NCI-H345 treated with DMSO at 0.1 percent for 48 hours (cell line): Measurements from ENCODE around the gene STRAP.
"Not testable (repeated sequence)": the region's sequence is repeated elsewhere in the genome, so short reads cannot be mapped to it uniquely, and the experiment has no call there.

Experiments used
- DNase-seq: peaks from one replicate; lab custom pipeline; 2025; ENCODE audit not compliant: unreplicated experiment; lab: John Stamatoyannopoulos, UW

STRAP gene

DNA sequence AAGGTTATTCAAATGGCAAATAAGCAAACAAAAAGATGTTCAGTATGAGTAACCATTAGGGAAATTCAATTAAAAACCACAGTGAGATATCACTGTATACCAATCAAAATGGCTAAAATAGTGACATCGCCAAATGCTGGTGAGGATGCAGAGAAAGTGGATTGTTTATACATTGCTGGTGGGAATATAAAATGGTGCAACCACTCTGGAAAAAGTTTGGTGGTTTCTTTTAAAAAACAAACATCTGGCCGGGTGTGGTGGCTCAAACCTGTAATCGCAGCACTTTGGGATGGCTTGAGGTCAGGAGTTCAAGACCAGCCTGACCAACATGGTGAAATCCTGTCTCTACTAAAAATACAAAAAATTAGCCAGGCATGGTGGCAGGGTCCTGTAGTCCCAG lies 14.0 kb upstream of the STRAP start:
- DNase-seq: no peak

DNA sequence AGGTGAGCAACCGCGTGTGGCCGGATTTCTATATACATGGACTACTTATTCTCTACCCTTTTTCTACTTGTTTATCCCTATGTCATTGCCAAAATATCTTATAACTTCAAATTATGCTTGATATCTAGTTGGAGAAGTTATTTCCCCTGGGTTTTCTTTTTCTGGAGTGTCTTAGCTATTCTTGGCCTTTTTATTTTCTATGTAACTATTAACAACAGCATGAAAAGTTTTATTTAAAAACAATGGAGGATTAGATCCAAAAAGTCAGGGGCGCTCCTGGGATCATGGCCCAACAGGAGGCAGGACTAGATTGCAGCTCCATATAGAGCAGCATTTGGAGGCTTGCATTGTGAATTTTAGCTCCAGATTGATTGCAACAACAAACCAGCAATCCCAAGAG lies 8.6 kb upstream of the STRAP start:
- no peak for DNase-seq

DNA sequence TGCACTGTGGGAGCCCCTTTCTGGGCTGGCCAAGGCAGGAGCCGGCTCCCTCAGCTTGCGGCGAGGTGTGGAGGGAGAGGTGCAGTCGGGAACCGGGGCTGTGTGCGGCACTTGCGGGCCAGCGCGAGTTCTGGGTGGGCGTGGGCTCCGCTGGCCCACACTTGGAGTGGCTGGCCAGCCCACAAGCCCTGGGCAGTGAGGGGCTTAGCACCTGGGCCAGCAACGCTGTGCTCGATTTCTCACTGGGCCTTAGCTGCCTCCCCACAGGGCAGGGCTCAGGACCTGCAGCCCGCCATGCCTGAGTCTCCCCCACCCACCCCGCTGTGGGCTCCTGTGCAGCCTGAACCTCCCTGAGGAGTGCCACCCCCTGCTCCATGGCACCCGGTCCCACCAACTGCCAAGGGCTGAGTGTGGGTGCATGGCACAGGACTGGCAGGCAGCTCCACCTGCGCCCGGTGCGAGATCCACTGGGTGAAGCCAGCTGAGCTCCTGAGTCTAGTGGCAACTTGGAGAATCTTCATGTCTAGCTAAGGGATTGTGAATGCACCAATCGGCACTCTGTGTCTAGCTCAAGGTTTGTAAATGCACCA lies 7.5 kb upstream of the STRAP start:
- DNase-seq: not testable (repeated sequence)

DNA sequence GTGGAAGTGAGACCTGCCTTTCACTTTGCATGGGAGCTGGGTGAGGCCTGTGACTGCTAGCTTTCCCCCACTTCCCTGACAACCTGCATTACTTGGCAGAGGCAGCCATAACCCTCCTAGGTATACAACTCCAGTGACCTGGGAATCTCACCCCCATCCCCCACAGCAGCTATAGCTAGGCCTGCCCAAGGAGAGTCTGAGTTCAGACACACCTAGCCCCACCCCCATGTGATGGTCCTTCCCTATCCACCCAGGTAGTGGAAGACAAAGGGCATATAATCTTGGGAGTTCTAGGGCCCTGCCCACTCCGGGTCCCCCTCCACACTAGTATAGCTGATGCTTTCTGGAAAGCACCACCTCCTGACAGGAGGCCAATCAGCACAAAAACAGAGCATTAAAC lies 6.3 kb upstream of the STRAP start:
- no peak for DNase-seq

DNA sequence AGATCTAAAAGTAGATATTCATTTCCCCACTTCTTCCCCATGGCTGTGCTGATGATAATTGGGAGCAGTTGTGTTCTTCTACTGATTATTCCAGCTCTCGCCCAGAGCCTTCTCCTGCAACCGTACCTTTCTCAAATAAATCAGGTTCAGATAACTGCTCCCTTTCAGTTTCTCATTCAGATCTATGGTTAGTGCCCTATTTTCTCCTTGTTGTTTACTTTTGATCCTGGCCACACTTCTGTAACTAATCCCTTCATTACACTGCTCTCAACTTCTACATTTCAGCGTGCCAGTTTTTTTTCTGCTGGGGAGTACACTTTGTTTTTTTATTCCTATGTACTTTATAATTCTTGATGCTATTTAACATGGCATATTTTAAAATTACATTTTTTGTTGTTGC lies 2.8 kb upstream of the STRAP start:
- no peak for DNase-seq

DNA sequence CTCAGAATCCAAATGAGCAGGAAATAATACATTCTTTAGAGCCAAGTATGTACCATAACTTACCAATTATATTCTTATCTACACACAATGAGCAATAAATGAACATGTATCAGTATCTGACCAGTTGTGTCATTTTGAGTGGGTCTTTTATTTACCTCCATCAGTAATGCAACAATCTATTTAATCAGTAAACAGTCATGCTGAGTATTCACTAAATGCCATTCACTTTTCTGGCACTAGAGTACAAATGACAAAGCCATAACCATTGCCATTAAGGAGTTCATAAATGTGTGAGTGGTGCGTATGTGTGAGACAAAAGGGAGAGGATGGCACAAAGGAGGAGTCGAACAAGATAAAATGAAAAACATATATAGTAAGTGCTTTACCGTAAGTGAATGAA lies 1.5 kb upstream of the STRAP start:
- peak; percentile 71 for DNase-seq

DNA sequence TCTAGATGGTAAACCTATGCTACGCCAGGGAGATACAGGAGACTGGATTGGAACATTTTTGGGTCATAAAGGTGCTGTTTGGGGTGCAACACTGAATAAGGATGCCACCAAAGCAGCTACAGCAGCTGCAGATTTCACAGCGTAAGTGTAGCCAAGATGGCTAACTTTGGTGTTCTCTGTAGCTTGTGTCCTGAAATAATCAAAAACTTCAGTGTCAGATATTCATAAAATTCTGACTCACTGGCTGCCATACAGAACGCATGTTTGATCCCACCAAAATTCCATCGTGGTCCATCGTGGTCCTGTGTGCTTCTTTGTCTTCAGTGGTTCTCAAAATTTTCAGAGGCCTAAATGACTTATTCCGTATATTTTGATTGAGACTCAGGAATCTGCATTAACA lies 1.3 kb downstream of the STRAP start:
- no peak for DNase-seq

DNA sequence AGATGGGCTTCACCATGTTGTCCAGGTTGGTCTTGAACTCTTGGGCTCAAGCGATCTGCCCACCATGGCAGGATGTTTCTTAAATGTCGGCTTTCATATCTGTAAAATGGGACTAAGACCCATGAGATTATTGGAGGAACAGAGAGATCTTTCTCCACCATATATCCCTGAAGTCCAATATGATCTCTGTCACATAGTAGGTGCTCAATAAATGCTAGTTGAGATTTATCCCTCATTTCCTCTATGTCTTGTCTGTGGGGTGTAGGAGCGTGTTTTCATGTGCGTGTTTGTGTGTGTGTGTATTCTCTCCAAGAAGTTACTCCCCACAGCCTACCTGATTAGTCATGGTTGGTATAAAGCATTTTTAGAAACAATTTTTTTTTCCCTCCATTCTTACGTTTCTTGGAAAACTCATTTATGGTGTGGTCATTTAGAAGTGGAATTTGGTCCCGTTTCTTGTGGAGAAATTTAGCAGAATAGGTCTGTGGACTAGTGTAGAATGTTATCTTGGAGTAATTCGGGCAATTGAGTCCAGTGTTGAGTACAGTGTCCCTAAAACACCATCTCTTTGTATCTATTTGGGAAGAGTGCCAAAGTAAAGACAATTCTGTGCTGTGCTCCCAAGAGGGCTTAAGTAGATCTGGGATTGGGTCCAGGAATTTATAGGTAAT lies 4.3 kb downstream of the STRAP start:
- DNase-seq: peak; percentile 79

DNA sequence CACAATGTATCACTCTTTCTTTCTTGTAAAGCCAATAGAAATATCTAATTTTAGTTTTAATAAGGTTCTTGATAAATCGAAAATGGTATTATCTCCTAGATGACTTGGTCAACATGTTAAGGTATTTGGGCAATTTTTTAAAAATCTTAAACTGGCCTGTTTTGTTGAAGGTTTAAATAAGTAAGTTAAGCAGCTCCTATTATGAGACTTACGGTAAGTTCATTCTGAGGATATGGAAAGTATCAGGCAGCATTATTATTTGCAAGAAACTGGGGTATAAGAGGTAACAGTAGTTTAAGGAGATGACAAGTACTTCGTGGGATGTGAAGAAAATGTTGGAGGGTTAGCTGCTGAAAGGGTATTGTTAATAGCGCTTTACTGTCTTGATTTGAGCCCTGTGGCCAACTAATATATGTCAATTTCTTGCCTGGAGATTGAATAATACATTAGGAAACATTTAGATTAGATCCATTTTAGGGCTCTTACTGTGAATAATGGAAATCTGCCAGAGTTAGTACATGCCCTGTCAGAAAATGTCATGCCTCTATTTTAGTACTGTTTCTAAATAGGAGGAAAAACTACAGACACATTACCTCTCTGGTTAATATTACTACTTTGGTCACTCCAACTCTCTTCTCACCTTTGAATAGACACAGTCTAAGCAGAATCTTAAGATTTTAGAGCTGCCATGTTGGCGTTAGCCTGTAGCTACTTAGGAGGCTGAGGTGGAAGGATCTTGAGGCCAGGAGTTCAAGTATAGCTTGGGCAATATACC lies 5.0 kb downstream of the STRAP start:
- no peak for DNase-seq

DNA sequence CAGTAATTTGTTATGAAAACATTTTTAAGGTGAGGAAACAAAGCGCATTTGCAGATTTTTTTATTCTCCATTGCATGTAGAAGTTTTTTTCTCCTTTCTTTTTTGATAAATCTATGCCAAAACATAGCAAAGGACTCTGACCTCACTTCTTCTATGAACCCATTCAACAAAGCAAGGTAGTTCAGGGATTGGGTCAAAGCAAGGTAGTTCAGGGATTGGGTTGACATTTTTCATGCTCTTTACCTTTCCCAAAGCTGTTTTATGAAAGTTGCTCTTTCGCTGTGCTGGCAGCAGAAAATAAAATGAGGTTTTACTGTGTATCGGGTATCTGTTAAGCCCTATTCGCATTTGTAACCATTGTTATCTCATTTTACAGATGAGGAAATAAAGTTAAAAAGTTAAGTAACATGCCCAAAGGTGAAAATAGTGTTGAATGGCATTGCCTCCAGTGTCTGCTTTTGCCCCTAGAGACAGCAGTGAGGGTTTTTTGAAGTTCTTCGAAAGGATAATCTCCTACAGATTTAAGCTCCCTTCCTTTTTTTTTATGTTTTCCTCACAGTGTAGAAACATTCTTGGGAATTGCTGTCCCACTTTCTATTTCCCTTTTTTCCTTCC lies 10.6 kb downstream of the STRAP start:
- no peak for DNase-seq

DNA sequence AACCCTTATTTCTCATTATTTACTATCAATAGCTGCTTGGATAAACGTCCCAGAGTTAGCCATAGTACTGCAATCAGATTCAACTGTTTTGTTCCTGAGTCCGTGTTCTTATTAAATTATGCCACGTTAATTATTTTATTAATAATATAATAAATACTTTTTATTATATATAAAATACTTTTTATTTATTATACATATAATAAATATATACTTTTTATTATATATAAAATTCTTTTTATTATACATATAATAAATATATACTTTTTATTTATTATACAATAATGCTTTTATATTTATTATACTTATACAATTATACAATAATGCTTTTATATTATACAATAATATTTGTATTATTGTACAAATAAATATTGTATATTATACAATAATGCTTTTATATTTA lies 11.1 kb downstream of the STRAP start:
- no peak for DNase-seq

DNA sequence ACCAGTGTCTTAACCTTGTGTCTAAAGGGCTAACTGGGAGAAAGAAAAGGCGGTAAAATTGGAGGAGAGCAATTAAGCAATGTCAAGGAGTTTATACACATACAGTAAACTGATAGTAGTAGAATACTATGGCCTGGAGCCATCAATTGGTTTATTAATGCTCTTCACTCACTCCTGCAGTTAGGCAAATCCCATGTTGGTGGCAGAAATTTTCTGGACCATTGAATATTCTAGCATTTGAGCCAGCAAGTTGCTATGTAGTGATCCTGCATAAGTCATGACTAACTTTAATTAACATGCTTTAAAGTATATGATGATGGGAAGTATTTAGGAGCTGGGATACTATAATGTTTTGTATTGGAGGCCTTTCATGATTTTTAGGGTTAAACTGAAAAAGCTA lies 14.7 kb downstream of the STRAP start:
- DNase-seq: no peak

DNA sequence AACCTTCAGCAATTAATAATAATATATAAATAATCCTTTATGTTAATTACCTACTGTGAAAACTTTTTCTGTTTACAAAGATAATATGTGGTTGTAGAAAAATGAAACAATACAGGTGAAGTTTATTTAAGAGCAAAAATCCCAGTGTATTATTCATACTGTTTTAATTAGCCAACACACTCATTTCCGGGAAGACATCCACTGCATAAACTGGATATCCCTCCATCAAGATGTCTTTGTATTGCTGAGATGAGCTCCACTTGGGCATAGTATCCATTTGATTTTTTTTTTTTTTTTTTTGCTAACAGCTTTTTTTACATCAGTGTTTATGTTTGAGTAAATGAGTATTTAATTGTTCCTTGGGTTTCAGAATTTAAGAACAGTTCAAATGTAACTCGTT lies 15.2 kb downstream of the STRAP start:
- DNase-seq: no peak

DNA sequence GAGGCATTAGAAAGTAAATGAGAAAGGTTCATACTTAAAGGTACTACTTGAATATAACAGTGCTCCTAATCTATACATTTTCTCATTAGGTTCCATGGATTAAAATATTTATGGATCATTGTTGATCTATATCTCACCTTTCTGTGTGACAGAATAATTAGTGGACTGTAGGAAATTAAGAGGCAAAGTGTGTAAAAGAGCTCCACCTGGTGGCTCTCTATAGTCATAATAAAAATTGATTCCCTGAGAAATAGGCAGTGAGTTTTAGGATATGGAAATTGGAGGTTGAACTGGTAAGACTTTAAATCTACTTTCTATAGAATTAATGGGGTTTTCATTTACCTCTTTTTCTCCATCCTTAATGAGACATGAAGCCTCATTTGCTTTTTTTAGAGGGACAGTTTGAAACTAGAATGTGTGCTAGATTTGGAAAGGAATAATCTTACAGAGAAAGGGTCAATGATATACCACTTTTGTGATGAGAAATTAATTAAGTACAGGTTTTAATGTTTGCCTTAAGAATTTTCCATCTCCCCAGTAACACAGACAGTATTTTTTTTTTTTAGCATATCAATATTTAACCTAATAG lies 17.2 kb downstream of the STRAP start:
- DNase-seq: peak; percentile 45

DNA sequence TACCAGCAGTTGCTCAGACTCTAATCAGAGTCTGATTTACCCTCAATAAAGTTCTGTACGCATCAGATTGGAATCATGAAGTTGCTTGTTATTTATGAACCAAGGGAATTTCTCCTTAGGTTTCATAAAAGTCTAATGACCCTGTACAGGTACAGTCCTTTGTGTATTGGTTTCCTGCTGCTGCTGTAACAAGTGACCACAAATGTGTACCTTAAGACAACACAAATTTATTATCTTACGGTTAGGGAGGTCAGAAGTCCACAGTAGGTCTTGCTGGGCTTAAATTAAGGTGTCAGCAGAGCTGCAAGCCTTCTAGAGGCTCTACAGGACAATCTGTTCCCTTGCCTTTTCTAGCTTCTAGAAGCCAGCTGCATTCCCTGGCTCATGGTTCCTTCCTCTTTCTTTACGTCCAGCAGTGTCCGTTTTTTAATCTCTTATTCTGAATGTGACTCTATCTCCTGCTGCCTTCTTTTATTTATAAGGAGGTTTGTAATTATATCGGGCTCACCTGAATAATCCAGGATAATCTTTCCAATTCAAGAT lies 22.3 kb downstream of the STRAP start:
- no peak for DNase-seq

DNA sequence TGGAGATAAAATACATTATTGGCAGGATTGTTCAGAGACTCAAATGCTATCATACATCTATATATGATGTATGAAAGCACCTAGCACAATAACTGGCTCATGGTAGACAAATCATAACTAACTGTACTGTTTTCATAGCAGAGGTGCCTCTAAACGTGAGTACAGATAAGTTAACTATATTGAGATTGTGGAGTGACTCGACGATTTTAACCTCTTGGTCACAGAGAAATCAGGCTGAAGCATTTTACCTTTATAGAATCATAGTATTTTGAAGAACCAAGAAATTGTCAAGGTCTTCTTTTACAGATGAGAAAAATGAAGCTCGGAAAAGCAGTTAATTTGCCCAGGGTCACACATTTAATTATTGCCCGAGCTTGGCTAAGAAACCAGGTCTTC lies 28.3 kb downstream of the STRAP start:
- no peak for DNase-seq

DNA sequence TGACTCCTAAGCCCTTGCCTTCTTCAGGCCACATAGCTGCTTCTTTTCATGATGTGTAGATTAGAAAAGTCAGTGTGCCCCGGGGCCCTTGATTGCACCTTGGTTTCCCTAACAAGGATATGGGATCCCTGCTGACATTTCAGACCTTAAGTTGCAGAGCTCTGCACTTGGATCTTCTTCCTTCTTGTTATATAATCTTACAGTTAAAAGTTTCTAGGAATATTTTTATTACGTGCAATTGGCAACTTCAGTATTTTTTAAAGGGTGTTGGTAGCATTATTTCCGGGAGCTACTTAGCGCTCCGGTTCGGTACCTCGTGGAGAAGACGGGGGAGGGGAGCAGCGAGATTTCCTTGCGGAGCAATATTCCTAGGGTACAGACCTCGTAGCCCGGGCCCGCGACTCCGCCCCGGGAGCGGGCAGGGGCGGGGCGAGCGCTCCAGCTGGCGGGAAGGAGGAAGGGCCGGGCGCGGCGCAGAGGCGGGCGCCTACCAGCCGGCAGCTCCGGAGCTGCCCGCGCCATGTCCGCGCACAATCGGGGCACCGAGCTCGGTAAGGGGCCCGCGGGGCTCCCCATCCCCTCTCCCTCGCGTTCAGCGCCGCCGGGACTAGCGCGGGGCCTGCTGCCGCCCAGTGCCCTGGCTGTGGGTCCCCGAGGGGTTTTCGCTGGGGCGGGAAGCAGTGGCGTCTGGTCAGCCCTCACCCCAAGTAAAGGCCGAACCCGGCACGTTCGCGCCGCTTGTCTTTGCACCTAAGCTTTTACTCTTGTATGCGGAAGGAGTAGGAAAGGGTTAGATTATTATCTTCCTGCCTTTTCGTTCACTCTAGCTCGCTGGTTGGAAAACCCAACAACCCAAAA lies 28.9 kb downstream of the STRAP start, which contains the start of gene DERA:
TSS of gene DERA (plus strand) at position 469 of the 858 bp plus-strand sequence. CDS start at position 521, 52 bp downstream.
- peak; percentile 76 for DNase-seq

DNA sequence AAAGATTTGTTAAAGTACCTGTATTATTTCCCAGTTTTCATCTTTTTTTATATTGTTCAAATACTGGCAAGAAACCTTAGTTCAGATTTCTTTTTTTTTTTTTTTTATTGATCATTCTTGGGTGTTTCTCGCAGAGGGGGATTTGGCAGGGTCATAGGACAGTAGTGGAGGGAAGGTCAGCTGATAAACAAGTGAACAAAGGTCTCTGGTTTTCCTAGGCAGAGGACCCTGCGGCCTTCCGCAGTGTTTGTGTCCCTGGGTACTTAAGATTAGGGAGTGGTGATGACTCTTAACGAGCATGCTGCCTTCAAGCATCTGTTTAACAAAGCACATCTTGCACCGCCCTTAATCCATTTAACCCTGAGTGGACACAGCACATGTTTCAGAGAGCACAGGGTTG lies 29.7 kb downstream of the STRAP start:
- not testable (repeated sequence) for DNase-seq

DNA sequence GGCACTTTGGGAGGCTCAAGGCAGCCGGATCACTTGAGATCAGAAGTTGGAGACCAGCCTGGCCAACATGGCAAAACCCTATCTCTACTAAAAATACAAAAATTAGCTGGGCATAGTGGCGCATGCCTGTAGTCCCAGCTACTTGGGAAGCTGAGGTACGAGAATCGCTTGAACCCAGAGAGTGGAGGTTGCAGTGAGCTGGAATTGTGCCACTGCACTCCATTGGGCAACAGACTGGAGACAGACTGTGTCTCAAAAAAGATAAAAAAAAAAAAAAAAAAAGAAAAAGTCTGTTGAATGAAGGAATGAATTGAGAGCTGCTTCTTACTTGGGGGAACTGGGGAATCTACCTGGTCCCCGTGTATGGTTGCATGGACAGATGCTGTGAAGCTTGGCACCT lies 31.9 kb downstream of the STRAP start:
- DNase-seq: not testable (repeated sequence)

DNA sequence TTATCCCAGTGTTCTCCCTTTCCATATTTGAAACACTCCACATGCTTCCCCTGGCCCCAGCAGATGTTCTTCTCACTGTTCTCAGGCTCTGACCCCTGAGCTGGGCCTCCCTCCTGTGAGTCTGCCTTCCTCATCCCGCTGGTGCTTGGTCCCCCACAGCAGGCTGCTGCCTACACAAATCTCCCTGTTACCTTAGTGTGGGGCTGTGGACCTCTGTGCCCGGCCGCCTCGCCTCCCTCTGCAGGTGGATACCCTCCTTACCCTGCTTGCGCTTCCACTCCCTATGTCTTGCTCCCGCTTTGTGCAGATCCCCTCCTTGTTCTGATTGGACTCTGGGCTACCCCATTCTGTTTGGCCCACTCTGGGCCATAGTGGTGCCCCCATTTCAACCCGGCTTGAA lies 35.9 kb downstream of the STRAP start:
- no peak for DNase-seq
